IPS DF 19.7 (cell line): Measurements from ENCODE around the gene CLEC4C.
A peak's percentile ranks its signal among the peaks of the same experiment; 100 is the strongest.

Source experiments
- DNase-seq: peaks from one replicate; pipeline ENCODE4 v3.0.0-alpha.2; 2013; ENCODE audit warnings: low read depth, low spot score

Gene CLEC4C

GRCh38 chr12:7723926-7724325 is 23.2 kb downstream of the CLEC4C start:
- DNase-seq, result no peak

- DNase-seq, result no peak
Observed at GRCh38 chr12:7719946-7720730, 27.0 kb downstream of the CLEC4C start.

GRCh38 chr12:7716381-7716780 is 30.8 kb downstream of the CLEC4C start:
- peak; percentile 47 for DNase-seq

- no peak for DNase-seq
Observed at GRCh38 chr12:7712841-7713442, 34.2 kb downstream of the CLEC4C start.

GRCh38 chr12:7711133-7711532 is 36.0 kb downstream of the CLEC4C start, which contains the start of gene DPPA3:
Gene DPPA3, plus strand, starts transcription at chr12:7711433. Its CDS starts 138 bp downstream, at chr12:7711571.
- no peak for DNase-seq

- no peak for DNase-seq
Observed at GRCh38 chr12:7709969-7710675, 37.1 kb downstream of the CLEC4C start.

GRCh38 chr12:7705846-7706245 is 41.3 kb downstream of the CLEC4C start:
- DNase-seq, result no peak

GRCh38 chr12:7695566-7696197 is 51.5 kb downstream of the CLEC4C start, which contains the start of gene GDF3:
Gene GDF3, minus strand, starts transcription at chr12:7695775. Its CDS starts 47 bp downstream, at chr12:7695728.
- no peak for DNase-seq

GRCh38 chr12:7695237-7695560 is 52.0 kb downstream of the CLEC4C start:
- no peak for DNase-seq

- DNase-seq, result peak; percentile 83
Observed at GRCh38 chr12:7694556-7695236, 52.5 kb downstream of the CLEC4C start.

- DNase-seq, result no peak
Observed at GRCh38 chr12:7693793-7694192, 53.4 kb downstream of the CLEC4C start.

- DNase-seq, result no peak
Observed at GRCh38 chr12:7681535-7681934, 65.6 kb downstream of the CLEC4C start.
